GM19467 (cell line): Measurements from ENCODE around the gene CPED1.
"Not testable (repeated sequence)": the region's sequence is repeated elsewhere in the genome, so short reads cannot be mapped to it uniquely, and the experiment has no call there.

ENCODE experiments used
- ATAC-seq: cut with Tn5 transposase; IDR thresholded peaks from one replicate; pipeline ENCODE4 v1.9.1; 2021; ENCODE audit warnings: mild to moderate bottlenecking, moderate library complexity; ENCODE audit not compliant: unreplicated experiment

The CPED1 gene

GRCh38 chr7:121167971-121168370, 179.5 kb downstream of the CPED1 start:
- ATAC-seq: no peak

GRCh38 chr7:121169469-121169868, 181.0 kb downstream of the CPED1 start:
- no peak for ATAC-seq

DNA sequence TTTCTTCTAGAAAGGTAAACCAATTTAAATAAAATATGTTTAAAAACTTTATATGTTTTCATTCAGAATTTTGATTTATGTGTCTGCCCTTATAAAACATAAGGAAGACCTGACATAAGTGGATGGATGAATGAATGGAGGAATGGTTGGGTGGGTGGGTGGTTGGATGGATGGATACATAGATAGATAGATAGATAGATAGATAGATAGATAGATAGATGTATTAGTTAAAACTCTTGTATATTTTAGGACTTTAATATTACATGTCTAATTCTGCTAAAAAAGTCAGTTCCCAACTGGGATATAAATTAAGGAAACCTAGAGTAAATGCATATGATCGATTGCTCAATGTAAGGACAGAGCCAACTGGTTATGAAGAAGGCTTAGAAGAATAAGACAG, 184.0 kb downstream of the CPED1 start:
- no peak for ATAC-seq

DNA sequence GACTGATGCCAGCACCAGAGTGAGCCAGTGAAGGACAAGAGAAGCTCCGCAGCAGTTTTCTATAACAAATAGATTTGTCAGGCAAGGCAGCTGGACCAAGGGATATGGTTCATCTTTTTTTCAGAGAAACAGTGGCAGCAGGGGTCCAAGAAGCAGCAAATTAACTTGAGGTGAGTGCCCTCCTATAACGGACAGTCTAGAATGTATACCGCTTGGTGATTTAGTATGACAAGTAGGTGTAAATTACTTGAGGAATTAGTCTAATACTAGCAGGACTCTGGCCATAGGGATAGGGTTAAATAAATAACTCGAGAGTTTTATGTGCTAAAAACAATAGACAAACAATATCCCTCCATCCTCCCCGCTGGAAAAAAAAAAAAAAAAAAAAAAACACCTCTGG, 187.3 kb downstream of the CPED1 start:
- no peak for ATAC-seq

DNA sequence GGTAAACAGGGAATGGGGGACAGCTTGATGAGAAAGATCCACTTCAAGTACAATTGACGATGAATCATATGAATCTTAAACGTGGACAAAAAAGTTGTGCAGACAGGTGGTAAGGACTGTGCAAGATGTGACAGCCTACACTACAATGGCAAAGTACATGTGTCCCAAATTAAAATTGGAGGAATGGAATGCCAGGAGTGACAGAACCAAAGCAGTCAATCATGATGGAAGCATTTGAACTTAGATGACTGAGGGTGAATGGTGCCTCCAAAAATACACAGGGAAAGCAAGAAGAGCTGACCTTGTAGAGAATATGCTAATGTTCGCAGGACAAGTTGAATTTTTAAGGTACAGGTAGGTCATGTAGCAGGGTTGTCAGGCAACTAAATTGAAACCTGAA, 189.9 kb downstream of the CPED1 start:
- no peak for ATAC-seq

- ATAC-seq: peak; percentile 48
These were observed 190.5 kb downstream of the CPED1 start for GRCh38 chr7:121178869-121179497.

DNA sequence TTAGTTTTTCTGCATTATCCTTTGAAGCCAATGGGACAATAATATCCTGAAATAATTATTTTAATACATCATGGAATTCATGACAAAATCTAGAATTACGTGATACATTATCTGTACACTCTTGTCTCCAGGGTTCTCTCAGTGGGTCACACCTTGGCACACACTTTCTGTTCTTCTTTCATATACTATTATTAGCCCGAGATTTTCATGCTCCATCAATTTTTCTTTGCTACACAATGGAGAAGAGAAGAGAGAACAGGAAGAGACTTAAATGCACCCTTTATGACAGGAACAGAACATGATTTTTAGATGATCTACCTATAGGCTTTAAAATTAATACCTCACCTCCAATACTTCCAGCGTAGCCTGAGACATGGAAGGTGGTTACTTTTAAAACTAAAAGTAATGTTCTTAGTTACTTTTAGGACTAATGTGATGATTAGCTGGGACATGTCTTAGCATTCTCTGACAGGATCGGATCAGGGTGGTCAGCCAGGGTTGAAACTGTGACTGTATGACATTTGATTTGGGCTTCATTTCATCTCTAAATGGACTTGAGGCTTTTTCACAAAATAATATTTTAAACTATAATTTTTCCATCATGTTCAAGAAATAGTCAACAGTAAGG, 192.0 kb downstream of the CPED1 start:
- ATAC-seq: peak; percentile 93

DNA sequence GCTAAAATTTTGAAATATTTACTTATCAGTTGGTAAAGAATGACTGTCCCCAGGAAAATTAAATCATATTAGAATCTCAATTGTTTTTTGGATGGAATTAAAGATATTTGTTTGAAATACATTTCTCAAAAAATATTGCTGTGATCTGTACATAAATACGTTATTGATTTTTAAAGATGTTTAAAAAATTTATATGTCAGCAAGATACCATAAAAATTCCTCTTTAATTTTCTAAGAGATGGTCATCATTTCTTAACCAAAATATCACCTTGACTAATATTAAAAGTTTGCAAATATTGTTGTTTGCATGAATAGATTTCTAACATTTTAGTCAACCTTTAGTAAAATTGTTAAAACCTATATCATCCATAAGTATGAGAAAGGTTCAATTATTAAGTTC, 192.8 kb downstream of the CPED1 start:
- ATAC-seq: no peak

GRCh38 chr7:121182281-121182680, 193.8 kb downstream of the CPED1 start:
- ATAC-seq: no peak

GRCh38 chr7:121182902-121183301, 194.4 kb downstream of the CPED1 start:
- no peak for ATAC-seq

DNA sequence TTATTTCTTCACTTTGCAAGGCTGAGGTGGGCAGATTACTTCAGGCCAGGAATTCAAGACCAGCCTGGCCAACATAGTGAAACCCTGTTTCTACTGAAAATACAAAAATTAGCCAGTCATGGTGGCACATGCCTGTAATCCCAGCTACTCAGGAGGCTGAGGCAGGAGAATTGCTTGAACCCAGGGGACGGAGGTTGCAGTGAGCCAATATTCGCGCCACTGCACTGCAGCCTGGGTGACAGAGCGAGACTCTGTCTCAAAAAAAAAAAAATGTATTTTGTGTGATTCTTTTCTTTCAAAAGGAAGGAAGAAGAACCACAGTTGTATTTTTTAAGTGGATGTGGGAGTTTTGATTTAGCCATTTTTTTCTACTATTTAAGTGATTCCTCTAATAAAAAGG, 195.4 kb downstream of the CPED1 start:
- ATAC-seq: not testable (repeated sequence)

DNA sequence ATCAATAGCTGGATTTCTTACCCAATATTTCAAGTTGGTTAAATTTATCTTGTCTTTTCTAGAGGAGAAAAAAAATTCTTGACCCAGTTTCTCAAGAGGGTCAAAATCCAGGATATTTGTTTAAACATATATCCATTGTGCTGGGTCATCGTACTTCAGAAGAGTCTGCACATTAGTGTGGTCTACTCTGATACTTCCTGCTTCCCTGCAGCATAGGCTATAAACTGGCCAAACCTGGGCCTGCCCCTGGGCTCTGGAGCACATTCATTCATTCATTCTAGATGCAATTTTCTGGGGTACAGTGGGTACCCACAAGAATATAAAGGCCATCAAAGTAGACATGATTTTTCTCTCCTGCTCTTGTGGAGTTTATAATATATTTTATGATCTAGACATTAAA, 198.2 kb downstream of the CPED1 start:
- ATAC-seq: no peak

- ATAC-seq: peak; percentile 85
These were observed 198.7 kb downstream of the CPED1 start for GRCh38 chr7:121187222-121187621.

DNA sequence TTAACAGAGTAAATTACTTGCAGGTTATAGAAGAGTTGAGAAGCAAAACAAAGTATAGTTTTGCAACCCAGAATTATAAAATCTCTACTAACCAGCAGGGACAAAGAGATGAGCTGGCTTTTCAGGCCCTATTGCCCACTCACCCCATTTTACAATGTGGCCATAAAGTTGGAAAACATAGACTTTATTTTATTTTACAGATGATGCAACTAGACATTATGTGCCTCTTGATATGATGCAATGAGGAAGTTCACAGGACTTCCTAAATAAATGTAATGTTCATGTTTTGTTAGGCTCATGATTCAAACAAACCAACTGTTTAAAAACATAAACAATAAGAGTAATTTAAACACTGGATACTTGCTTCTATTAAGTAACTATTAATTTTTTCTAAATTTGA, 199.2 kb downstream of the CPED1 start:
- ATAC-seq: no peak

GRCh38 chr7:121192834-121193233, 204.3 kb downstream of the CPED1 start:
- ATAC-seq: no peak

- no peak for ATAC-seq
These were observed 206.5 kb downstream of the CPED1 start for GRCh38 chr7:121195010-121195409.

GRCh38 chr7:121195874-121196273, 207.4 kb downstream of the CPED1 start:
- ATAC-seq: no peak

GRCh38 chr7:121196286-121196685, 207.8 kb downstream of the CPED1 start:
- no peak for ATAC-seq

DNA sequence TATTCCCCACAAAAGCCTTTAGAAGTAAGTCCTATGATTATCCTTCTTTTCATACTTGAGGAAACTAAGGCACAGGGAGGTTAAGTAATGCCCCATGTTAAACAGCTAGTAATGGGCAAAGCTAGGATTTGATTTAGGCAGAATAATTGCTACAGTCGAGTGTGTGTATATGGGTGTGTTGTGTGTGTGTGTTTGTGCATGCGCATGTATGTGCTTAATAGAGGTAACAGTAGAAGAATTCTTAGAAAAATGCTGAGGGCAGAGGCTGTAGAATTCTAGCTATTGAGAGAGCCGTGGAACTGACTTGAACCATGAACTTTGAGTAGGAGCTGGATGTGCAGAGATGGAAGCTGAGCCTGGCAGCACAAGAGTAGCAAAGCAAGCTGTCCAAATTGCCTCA, 208.9 kb downstream of the CPED1 start:
- ATAC-seq: no peak

DNA sequence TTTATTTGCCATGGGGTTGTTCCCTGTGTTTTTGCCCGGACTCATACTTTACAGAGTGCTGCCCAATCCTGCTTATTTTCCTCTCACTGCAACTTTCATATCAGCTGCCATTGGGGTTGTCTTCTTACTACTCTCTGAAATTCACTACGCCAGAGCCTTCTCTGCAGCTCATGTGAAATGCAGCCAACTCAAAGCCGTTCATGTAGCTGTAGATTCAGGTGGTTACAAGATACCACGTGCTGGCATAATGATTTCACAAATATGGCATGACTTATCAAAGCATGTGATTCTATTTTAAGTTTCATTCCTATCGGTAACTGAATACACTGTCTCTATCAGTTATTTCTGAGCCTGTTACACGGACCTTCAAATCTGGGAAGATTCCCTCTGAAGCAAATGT, 210.0 kb downstream of the CPED1 start:
- ATAC-seq: no peak

GRCh38 chr7:121202125-121202524, 213.6 kb downstream of the CPED1 start:
- no peak for ATAC-seq

DNA sequence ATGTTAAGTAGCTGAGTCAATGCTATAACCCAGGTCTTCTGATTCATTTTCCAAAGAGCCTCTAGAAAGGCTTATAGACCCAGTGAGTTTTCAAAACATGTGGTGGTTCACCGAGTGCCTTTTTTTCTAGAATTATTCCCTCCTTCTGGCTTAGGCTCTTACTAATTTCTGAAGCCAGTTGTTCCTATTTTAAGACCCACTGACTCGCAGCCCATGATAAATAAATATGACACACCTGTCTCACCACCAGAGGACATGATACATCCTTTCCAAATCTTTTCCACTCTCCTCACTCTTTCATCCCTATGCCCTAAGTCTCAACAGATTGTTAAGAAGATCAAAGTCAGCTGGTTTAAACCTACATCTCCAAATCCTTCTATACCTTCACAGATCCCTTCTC, 214.3 kb downstream of the CPED1 start:
- ATAC-seq: no peak

DNA sequence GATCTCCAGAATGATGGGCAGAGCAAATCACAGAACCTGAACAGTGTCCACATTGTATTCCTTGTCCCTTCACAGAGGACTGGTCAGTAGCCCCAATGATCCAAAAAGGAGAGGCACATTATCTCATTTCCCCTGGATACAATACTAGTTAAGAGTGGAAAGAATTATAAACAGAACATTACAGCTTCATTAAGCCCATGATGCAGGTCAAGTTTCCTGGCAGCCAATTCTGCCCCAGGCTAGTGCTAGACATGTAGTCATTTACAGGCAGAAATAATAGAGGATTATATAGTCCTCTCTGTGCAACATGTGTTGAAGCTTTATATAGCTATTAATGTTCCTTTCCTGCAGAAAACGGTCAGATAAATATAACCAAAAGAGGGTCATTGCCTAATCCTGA, 216.0 kb downstream of the CPED1 start:
- no peak for ATAC-seq
